OCI-LY3 (cell line): ENCODE measurements around the gene GLI2.

Experiments
- H2AFZ ChIP-seq: fragments of 200-600, 300-600 bp; shearing (Covaris generic); 2 replicates; pipeline ENCODE4 v1.6.0; 2014; ENCODE audit warnings: antibody characterized with exemption, low read depth, low read length
- H3K27ac ChIP-seq: fragments of 200-600, 300-600 bp; sonication (generic); 2 replicates; pipeline ENCODE4 v1.5.1; 2014; ENCODE audit warnings: mild to moderate bottlenecking, low read length, moderate library complexity, mixed read lengths
- H3K27me3 ChIP-seq: fragments of 200-600, 300-600 bp; sonication (generic); 2 replicates; pipeline ENCODE4 v1.6.1; 2014; ENCODE audit warnings: low read depth, low read length, mixed read lengths
- H3K36me3 ChIP-seq: fragments of 200-600, 300-600 bp; sonication (generic); replicated peaks from 2 replicates; pipeline ENCODE3; 2014; ENCODE audit warnings: low read depth, low read length, mixed read lengths
- H3K4me1 ChIP-seq: fragments of 300-600, 200-600 bp; sonication (generic); 2 replicates; pipeline ENCODE4 v1.6.1; 2014; ENCODE audit warnings: low read length, mixed read lengths
- H3K4me2 ChIP-seq: fragments of 200-600, 300-600 bp; sonication (generic); 2 replicates; pipeline ENCODE4 v1.6.1; 2014; ENCODE audit warnings: low read length, mixed read lengths
- H3K4me3 ChIP-seq: fragments of 300-600, 200-600 bp; sonication (generic); 2 replicates; pipeline ENCODE4 v1.5.1; 2014; ENCODE audit warnings: antibody characterized with exemption, mild to moderate bottlenecking, low read length, moderate library complexity
- H3K79me2 ChIP-seq: fragments of 300-600, 200-600 bp; shearing (Covaris generic); 2 replicates; pipeline ENCODE4 v1.6.1; 2014; ENCODE audit warnings: mild to moderate bottlenecking, low read length, mixed read lengths
- H3K9ac ChIP-seq: fragments of 300-600, 200-600 bp; shearing (Covaris generic); 2 replicates; pipeline ENCODE4 v1.6.0; 2014; ENCODE audit warnings: mild to moderate bottlenecking, low read length, moderate library complexity
- H3K9me3 ChIP-seq: fragments of 200-600, 300-600 bp; shearing (Covaris generic); 2 replicates; pipeline ENCODE4 v1.6.1; 2014; ENCODE audit warnings: low read length, mixed read lengths; ENCODE audit not compliant: insufficient read depth
- H4K20me1 ChIP-seq: fragments of 200-600, 300-600 bp; sonication (generic); 2 replicates; pipeline ENCODE4 v1.6.1; 2016; ENCODE audit warnings: low read length, mixed read lengths; ENCODE audit not compliant: insufficient read depth
- EZH2phosphoT487 ChIP-seq: fragments of 200-600 bp; shearing (Covaris generic); IDR thresholded peaks from 2 replicates; pipeline ENCODE4 v1.6.1; 2018; ENCODE audit warnings: antibody characterized with exemption, mixed run types, low read depth
- TF ChIP-seq, protein P1 (sequence below): fragments of 200-600, 300-600 bp; sonication (generic); IDR thresholded peaks from 2 replicates; pipeline ENCODE4 v1.5.1; 2014; ENCODE audit warnings: antibody characterized with exemption, low read length, low read depth

GLI2 gene

DNA sequence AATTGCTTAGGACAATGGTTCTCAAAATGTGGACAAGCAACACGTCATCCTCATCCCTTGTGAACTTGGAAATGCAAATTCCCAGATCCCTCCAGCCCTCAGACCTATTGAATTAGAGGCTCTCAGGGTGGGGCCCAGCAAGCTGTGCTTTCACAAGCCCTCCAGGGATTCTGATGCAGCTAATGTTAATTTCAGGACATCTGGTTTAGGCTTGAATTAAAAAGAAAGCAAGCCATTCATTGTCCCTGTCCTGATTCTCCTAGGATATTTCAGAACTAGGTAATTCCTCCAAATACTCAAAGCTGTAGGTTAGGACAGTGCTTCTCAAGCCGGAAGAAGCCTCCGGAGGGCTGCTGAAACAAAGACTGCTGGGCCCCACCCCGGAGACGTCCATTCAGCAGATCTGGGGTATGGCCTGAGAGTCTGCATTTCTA is 26.0 kb upstream of the GLI2 start:
- Histone ChIP-seq H3K36me3 (no peaks in the 10 kb centered on the region), H3K4me3 (no peak overlapping the region), H3K9me3 (no peaks in the 10 kb centered on the region), H3K4me1 (no peaks in the 10 kb centered on the region), H3K4me2 (no peak overlapping the region), H3K9ac (no peak overlapping the region), H2AFZ (no peak overlapping the region), H3K27me3 (peaks cover 18% of the 10 kb centered on the region), H3K27ac (no peak overlapping the region), H3K79me2 (no peaks in the 10 kb centered on the region), H4K20me1 (no peaks in the 10 kb centered on the region)
- no peak for TF ChIP-seq EZH2phosphoT487
- TF ChIP-seq, protein P1, sequence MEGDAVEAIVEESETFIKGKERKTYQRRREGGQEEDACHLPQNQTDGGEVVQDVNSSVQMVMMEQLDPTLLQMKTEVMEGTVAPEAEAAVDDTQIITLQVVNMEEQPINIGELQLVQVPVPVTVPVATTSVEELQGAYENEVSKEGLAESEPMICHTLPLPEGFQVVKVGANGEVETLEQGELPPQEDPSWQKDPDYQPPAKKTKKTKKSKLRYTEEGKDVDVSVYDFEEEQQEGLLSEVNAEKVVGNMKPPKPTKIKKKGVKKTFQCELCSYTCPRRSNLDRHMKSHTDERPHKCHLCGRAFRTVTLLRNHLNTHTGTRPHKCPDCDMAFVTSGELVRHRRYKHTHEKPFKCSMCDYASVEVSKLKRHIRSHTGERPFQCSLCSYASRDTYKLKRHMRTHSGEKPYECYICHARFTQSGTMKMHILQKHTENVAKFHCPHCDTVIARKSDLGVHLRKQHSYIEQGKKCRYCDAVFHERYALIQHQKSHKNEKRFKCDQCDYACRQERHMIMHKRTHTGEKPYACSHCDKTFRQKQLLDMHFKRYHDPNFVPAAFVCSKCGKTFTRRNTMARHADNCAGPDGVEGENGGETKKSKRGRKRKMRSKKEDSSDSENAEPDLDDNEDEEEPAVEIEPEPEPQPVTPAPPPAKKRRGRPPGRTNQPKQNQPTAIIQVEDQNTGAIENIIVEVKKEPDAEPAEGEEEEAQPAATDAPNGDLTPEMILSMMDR, result no peak

DNA sequence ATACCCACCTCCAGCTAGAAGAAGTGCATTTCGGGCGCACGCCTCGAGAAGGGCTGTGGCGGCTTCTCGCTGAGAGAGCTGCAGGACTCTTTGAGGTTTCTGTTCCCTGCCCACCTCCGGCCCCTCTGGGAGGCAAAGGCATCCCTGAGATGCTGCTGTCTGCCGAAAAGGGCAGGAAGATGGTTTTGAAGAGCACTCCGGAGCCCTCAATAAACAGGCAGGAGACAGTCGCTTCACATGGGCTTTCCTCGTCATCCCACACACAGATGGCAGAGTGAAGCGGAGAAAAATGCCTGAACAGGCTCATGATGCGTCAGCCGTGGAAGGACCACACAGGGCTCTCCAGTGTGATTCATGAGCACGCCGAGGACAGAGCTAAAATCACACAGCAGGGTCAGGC is 25.4 kb upstream of the GLI2 start:
- no peak for TF ChIP-seq EZH2phosphoT487
- TF ChIP-seq, protein P1, result no peak
- Histone ChIP-seq H3K79me2 (no peaks in the 10 kb centered on the region), H3K9ac (no peak overlapping the region), H3K36me3 (no peaks in the 10 kb centered on the region), H3K27me3 (peaks cover 18% of the 10 kb centered on the region), H3K4me3 (no peak overlapping the region), H3K27ac (no peak overlapping the region), H3K4me1 (no peaks in the 10 kb centered on the region), H4K20me1 (no peaks in the 10 kb centered on the region), H3K4me2 (no peak overlapping the region), H3K9me3 (no peaks in the 10 kb centered on the region), H2AFZ (no peak overlapping the region)

DNA sequence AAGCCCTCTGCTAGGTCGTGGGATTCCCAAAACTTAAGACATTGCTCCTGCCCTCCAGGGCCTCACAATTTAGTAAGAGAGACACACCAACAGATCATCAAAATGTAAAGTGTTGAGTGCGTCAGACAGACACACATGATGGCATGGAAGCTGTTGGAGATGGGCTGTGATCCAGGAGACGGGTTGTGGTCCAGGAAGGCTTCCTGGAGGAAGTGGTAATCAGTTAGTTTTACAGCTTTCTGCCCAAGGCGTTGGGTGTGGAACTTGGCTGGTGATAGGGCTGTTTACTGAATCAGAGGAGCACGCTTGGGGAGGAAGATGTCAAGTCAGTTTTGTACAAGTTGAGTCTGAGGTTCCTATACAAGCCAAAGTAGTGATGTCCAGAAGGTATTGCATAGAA is 24.0 kb upstream of the GLI2 start:
- Histone ChIP-seq H3K9ac (no peak overlapping the region), H3K36me3 (no peaks in the 10 kb centered on the region), H3K27me3 (peaks cover 18% of the 10 kb centered on the region), H3K9me3 (no peaks in the 10 kb centered on the region), H3K27ac (no peak overlapping the region), H4K20me1 (no peaks in the 10 kb centered on the region), H3K4me3 (no peak overlapping the region), H3K4me1 (no peaks in the 10 kb centered on the region), H2AFZ (no peak overlapping the region), H3K4me2 (no peak overlapping the region), H3K79me2 (no peaks in the 10 kb centered on the region)
- TF ChIP-seq, protein P1, result no peak
- no peak for TF ChIP-seq EZH2phosphoT487

DNA sequence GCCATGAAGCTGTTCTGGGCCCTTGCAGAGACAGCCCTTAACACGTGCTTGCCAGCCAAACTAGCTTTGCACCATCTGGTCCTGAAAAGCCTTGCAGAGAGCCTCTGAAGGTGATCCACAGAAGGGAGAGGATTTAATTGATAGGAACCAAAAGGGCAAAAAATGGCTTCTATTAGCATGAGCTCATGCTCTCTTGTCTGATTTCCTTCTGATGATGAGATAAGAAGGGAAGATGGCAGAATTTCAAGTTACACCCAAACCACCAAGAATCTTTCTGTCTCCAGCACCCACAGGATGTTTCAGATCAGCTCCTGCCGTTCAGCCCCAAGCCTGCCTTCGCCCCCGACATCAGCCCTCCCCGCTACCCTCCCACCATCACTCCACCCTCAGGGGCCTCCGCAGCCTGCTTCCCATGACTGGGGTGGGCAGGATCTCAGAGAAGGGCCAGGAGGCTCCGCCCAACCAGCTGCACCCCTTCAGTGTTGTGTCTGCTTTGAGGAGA is 23.4 kb upstream of the GLI2 start:
- Histone ChIP-seq H3K4me1 (no peaks in the 10 kb centered on the region), H3K4me2 (no peak overlapping the region), H3K9me3 (no peaks in the 10 kb centered on the region)

More for the DNA sequence above, 23.4 kb upstream of the GLI2 start:
- Histone ChIP-seq H3K79me2 (no peaks in the 10 kb centered on the region), H3K36me3 (no peaks in the 10 kb centered on the region), H3K27me3 (peaks cover 18% of the 10 kb centered on the region), H3K27ac (no peak overlapping the region), H3K9ac (no peak overlapping the region), H4K20me1 (no peaks in the 10 kb centered on the region), H2AFZ (no peak overlapping the region), H3K4me3 (no peak overlapping the region)
- no peak for TF ChIP-seq EZH2phosphoT487
- TF ChIP-seq, protein P1, result no peak
